ENCODE data around the gene ANKS1A. TPM values are rescaled to one million over a fixed set of nuclear protein-coding genes. Genes with fewer than 3 reads are reported as not detected.

The ANKS1A gene
- total RNA-seq, 2 experiments from 2014 or later, result 6.0 to 6.7 TPM

DNA sequence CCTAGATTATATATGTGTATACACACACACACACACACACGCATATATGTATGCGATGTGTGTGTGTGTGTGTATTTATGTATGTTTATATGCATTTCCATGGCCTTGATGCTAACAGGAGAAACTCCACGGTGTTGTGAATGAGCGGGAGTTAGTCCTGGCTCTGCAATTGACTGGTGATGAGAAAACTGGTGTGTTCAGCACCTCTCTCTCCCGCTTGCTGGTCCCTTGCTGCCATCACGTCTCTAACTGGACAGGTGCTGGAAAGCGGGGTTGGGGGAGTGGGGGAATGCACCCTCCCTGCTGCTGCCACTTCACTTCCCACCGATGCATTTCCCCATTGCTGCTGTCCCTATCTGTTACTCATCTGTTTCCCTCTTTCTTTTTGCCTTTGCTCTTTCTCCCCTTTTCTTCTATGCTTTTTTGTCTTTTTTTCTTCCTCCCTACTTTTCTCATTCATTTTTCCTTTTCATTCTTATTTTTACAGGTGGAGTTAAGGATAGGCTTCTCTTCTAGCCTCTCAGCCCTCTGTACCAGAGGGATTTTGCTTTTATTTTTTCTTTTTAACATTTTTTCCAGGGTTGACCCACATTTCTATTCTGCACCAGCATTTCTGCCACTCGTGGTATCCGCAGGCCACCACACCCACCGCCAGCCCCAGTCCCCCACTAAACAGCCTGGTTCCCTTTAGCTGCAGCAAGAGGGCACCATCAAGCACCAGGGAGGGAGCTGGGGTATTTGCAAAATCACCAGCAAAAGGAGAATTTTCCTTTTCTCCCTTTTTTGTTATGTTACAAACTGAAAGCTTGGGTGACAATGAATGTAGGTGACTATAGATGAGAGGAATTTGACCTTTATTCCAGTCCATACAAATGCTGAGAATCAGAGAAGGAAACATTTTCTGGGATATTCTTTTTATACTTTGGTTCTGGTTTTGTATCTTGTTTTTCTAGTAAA is 136.5 kb downstream of the ANKS1A start:
- H3K4me1 Mint-ChIP-seq (ENCODE audit: low read depth), result no peaks in the 10 kb centered on the region
- H3K27ac Mint-ChIP-seq, result no peak overlapping the region
- DNase-seq (no peak), ATAC-seq (no peak)
- TF ChIP-seq, protein P1, sequence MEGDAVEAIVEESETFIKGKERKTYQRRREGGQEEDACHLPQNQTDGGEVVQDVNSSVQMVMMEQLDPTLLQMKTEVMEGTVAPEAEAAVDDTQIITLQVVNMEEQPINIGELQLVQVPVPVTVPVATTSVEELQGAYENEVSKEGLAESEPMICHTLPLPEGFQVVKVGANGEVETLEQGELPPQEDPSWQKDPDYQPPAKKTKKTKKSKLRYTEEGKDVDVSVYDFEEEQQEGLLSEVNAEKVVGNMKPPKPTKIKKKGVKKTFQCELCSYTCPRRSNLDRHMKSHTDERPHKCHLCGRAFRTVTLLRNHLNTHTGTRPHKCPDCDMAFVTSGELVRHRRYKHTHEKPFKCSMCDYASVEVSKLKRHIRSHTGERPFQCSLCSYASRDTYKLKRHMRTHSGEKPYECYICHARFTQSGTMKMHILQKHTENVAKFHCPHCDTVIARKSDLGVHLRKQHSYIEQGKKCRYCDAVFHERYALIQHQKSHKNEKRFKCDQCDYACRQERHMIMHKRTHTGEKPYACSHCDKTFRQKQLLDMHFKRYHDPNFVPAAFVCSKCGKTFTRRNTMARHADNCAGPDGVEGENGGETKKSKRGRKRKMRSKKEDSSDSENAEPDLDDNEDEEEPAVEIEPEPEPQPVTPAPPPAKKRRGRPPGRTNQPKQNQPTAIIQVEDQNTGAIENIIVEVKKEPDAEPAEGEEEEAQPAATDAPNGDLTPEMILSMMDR (IDR thresholded peaks at IDR 0.05), result no peak
- no peak overlapping the region for H3K4me3 Mint-ChIP-seq
- ChIA-PET CTCF (interaction anchor here (1.5 to 1.6 kb wide), 2 partner anchors 23 to 215 kb away, joined by 3 to 4 read pairs; no protein-coding TSS in a partner anchor), POLR2A (no interaction called here)
- no peaks in the 10 kb centered on the region for H3K36me3 Mint-ChIP-seq (ENCODE audit: low read depth)
- no peaks in the 10 kb centered on the region for H3K9me3 Mint-ChIP-seq
- no peaks in the 10 kb centered on the region for H3K27me3 Mint-ChIP-seq
- intact Hi-C loops (cut with micrococcal nuclease), result no loop called here

DNA sequence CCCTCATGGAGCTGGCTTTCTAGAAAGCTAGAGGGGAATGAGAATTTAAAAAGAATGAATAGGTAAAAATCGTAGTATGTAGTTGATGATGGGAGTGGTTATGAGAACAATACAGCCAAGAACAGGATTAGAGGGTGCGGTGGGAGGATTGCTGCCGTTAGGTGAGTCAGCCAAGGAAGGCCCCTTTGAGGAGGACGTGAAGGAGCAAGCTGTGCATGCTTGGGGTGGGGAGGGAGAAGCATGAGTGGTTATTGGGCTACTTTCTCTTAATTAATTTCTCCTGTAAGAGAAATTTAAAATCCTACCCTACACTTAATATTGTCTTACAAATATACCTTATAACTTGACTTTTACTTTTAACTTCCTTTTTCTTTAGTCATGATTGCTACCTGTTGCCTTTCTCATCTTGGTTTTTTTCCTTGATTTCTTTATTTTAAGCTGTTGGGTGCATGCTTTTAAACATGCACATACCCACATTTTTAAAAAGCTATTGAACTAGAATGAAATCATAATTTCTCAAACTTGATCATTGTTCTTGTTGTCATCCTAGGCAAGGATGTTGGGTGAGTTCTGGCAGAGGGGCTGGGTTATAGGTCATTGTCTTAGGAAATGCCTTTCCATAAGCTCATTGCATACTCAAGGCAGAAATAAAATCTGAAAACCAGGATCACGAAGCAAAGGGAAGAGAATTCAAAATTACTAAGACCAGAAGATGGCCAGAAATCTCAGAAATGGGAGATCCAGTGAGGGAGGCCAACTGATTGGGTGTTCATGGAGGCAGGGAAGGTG is 137.6 kb downstream of the ANKS1A start:
- H3K4me1 Mint-ChIP-seq (ENCODE audit: low read depth), result no peaks in the 10 kb centered on the region

DNA sequence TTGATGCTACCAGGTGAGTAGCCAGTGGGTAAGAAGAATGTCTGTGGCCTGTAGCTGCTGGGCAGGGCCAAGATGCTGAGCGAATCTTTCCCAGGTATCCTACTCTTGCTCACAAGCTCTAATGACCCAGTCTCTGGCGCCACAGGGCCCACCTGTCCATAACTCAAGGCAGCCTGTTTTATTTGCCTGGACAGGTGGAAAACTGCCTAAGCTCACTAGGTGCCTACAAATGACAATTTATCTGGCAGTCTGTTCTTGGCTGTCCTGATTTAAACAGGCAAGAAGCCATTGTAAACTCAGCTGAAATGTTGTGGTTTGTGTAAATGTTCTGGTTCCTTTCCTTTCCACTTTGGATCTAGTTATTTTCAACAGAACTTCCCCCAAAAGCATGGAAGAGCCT is 138.8 kb downstream of the ANKS1A start:
- ChIA-PET POLR2A (interaction anchor here (0.5 kb wide), 1 partner anchor 13 kb away, joined by 3 read pairs; no protein-coding TSS in a partner anchor), CTCF (interaction anchor here (1.3 to 1.5 kb wide), 2 partner anchors 41 to 112 kb away, joined by 3 to 5 read pairs; no protein-coding TSS in a partner anchor)
- H3K4me3 Mint-ChIP-seq, result no peak overlapping the region
- H3K9me3 Mint-ChIP-seq, result no peaks in the 10 kb centered on the region
- H3K27ac Mint-ChIP-seq, result no peak overlapping the region
- intact Hi-C loops (cut with micrococcal nuclease), result no loop called here
- no peaks in the 10 kb centered on the region for H3K36me3 Mint-ChIP-seq (ENCODE audit: low read depth)
- H3K4me1 Mint-ChIP-seq (ENCODE audit: low read depth), result no peaks in the 10 kb centered on the region
- ATAC-seq, result no peak
- DNase-seq, result no peak
- H3K27me3 Mint-ChIP-seq, result no peaks in the 10 kb centered on the region
- TF ChIP-seq, protein P1 (IDR thresholded peaks at IDR 0.05), result no peak

More for the DNA sequence above, 137.6 kb downstream of the ANKS1A start:
- no peaks in the 10 kb centered on the region for H3K9me3 Mint-ChIP-seq
- no peak overlapping the region for H3K27ac Mint-ChIP-seq
- ChIA-PET POLR2A (interaction anchor here (0.8 kb wide), 1 partner anchor 108 kb away, joined by 3 read pairs; no protein-coding TSS in a partner anchor), CTCF (interaction anchor here (1.0 to 1.6 kb wide), 3 partner anchors 22 to 214 kb away, joined by 3 to 4 read pairs (median 3); no protein-coding TSS in a partner anchor)
- no peaks in the 10 kb centered on the region for H3K36me3 Mint-ChIP-seq (ENCODE audit: low read depth)
- ATAC-seq (no peak), DNase-seq (no peak)
- H3K27me3 Mint-ChIP-seq, result no peaks in the 10 kb centered on the region
- intact Hi-C loops (cut with micrococcal nuclease), result no loop called here
- H3K4me3 Mint-ChIP-seq, result no peak overlapping the region
- TF ChIP-seq, protein P1 (IDR thresholded peaks at IDR 0.05), result no peak

DNA sequence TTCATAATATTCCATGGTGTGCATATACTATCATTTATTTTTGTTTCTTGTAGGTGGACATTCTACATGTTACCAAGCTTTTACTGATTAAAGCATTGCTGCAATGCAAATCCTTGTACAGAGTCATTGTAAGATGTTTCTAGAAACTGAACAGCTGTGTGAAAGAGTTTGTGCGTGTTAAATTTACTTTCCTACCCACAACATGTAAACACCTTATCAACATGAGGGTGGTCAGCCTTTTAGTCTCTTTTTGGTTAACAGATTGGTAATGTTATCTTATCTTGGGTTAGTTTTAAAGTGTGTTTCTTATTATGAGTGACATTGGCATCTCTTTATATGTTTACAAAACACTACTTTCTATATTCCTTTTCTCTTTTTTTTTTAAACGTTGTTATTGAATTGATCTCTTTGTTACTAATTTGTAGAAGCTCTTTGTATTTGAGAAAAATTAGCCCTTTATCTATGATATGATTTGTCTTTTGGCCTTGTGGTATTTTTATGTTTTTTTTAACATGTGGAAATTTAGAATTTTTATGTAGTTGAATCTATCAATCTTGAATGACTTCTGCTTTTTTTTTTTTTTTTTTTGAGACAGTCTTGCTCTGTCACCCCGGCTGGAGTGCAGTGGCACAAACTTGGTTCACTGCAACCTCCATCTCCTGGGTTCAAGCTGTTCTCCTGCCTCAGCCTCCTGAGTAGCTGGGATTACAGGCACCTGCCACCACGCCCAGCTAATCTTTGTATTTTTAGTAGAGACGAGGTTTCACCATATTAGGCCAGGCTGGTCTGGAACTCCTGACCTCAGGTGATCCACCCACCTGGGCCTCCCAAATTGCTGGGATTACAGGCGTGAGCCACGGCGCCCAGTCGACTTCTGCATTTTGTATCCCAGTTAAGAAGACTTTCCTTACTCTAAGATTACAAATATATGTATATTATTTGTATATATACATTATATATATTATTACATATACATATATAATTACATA is 140.0 kb downstream of the ANKS1A start:
- TF ChIP-seq, protein P1 (IDR thresholded peaks at IDR 0.05), result no peak
- intact Hi-C loops (cut with micrococcal nuclease), result no loop called here
- Mint-ChIP-seq H3K27me3 (no peaks in the 10 kb centered on the region), H3K9me3 (no peaks in the 10 kb centered on the region), H3K4me3 (no peak overlapping the region), H3K27ac (no peak overlapping the region), H3K4me1 (ENCODE audit: low read depth) (no peaks in the 10 kb centered on the region), H3K36me3 (ENCODE audit: low read depth) (no peaks in the 10 kb centered on the region)
- DNase-seq (no peak), ATAC-seq (no peak)
- POLR2A ChIA-PET, result no interaction called here
- CTCF ChIA-PET, result interaction anchor here (0.7 to 1.5 kb wide), 3 partner anchors 42 to 272 kb away, joined by 3 to 5 read pairs (median 3); partner anchors contain the start of gene SNRPC

Data from activated CD8-positive, alpha-beta T cell treated with anti-CD3 and anti-CD28 coated beads for 36 hours (primary cell).